A673 (cell line): Measurements from ENCODE around the gene MS4A10. TPM values are rescaled to one million over a fixed set of nuclear protein-coding genes. Genes with fewer than 3 reads are reported as not detected.

Experiments
- BruUV-seq: library from RNA; stranded (reverse); fragments of 400-500 nt; replicated peaks from 2 replicates; lab custom pipeline; 2021; lab: Mats Ljungman, UMichigan
- CTCF ChIA-PET: fragments of 300-600 bp; sonication (Branson Sonifier 250); formaldehyde crosslinking; loops from one replicate; lab custom pipeline; 2022; ENCODE audit warnings: antibody characterized with exemption; lab: Charles Lee
- POLR2A ChIA-PET: fragments of 300-600 bp; sonication (Branson Sonifier 250); formaldehyde crosslinking; loops from one replicate; lab custom pipeline; 2022; ENCODE audit warnings: antibody characterized with exemption; ENCODE audit not compliant: low non-redundant PET; lab: Charles Lee
- DNase-seq: peaks from one replicate; pipeline ENCODE4 v3.0.0-alpha.2; 2015; ENCODE audit warnings: low spot score
- H3K27ac ChIP-seq: fragments of 200-600 bp; sonication (generic); 2 replicates; pipeline ENCODE4 v1.5.1; 2016; ENCODE audit warnings: mixed run types, low read depth, mild to moderate bottlenecking, mixed read lengths, antibody characterized with exemption, low read length; ENCODE audit not compliant: poor library complexity, severe bottlenecking
- H3K27me3 ChIP-seq: fragments of 200-600 bp; sonication (generic); replicated peaks from 2 replicates; pipeline ENCODE4 v1.6.1; 2017; ENCODE audit warnings: mixed run types, low read depth, mild to moderate bottlenecking, mixed read lengths, antibody characterized with exemption, low read length; ENCODE audit not compliant: insufficient read depth, poor library complexity
- H3K36me3 ChIP-seq: fragments of 200-600 bp; sonication (generic); 2 replicates; pipeline ENCODE4 v1.6.1; 2016; ENCODE audit warnings: mixed run types, mild to moderate bottlenecking, mixed read lengths, antibody characterized with exemption, low read length; ENCODE audit not compliant: insufficient read depth, poor library complexity, severe bottlenecking
- H3K4me1 ChIP-seq: fragments of 200-600 bp; sonication (generic); 2 replicates; pipeline ENCODE4 v1.6.1; 2017; ENCODE audit warnings: mixed run types, mild to moderate bottlenecking, mixed read lengths, antibody characterized with exemption, low read length; ENCODE audit not compliant: insufficient read depth, poor library complexity, severe bottlenecking
- H3K4me3 ChIP-seq: fragments of 200-600 bp; sonication (generic); 2 replicates; pipeline ENCODE4 v1.5.1; 2016; ENCODE audit warnings: low read depth, mixed run types, mild to moderate bottlenecking, mixed read lengths, low read length; ENCODE audit not compliant: poor library complexity, severe bottlenecking
- H3K9me3 ChIP-seq: fragments of 200-600 bp; sonication (generic); 2 replicates; pipeline ENCODE4 v1.6.1; 2016; ENCODE audit warnings: mixed run types, low read depth, mild to moderate bottlenecking, mixed read lengths, antibody characterized with exemption, low read length; ENCODE audit not compliant: poor library complexity, severe bottlenecking
- EZH2 ChIP-seq: fragments of 200-600 bp; sonication (generic); IDR thresholded peaks from 2 replicates; pipeline ENCODE4 v1.6.1; 2017; ENCODE audit warnings: borderline replicate concordance, low read depth, mild to moderate bottlenecking, mixed read lengths, antibody characterized with exemption, low read length; ENCODE audit not compliant: poor library complexity, severe bottlenecking
- intact Hi-C: fragments of 100-400 bp; cut with micrococcal nuclease; formaldehyde crosslinking; loops from one replicate; pipeline ENCODE4 v1.10.0; 2022; ENCODE audit not compliant: unreplicated experiment
- total RNA-seq: library from RNA; stranded (reverse); gene quantifications from 2 replicates; pipeline ENCODE4 v1.2.3, GENCODE V29; 2021
- TF ChIP-seq, protein P1 (sequence below): fragments of 300-800, 200-600 bp; sonication (generic); conservative IDR thresholded peaks from 2 replicates; pipeline ENCODE4 v1.5.1; 2017; ENCODE audit warnings: low read depth, mild to moderate bottlenecking, antibody characterized with exemption, low read length, moderate library complexity, mixed read lengths

MS4A10 gene
- total RNA-seq, 1 experiment from 2014 or later: not detected

DNA sequence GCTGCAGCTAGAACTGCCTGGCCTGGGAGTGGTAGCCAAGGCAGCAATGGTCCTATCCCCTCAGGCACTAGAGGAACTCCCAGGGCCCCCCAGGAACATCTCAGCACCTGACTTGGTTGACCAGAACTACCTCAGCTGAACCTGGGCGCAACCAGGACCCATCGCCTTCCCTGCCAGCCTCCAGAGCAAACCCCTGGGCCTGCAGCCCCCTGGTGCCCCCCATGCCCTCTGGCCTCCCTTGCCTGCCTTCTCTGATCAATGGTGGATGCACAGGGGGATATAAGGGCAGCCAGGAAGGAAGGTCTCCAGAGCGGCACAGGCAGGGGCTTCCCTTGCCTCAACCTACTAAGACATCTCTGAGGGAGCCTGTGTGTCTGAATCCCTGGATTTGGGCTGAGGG lies 13.5 kb downstream of the MS4A10 start:
- Histone ChIP-seq H3K27ac (no peak overlapping the region), H3K36me3 (no peaks in the 10 kb centered on the region), H3K4me3 (no peak overlapping the region), H3K27me3 (peaks cover 17% of the 10 kb centered on the region), H3K4me1 (no peaks in the 10 kb centered on the region), H3K9me3 (no peaks in the 10 kb centered on the region)
- TF ChIP-seq, protein P1, sequence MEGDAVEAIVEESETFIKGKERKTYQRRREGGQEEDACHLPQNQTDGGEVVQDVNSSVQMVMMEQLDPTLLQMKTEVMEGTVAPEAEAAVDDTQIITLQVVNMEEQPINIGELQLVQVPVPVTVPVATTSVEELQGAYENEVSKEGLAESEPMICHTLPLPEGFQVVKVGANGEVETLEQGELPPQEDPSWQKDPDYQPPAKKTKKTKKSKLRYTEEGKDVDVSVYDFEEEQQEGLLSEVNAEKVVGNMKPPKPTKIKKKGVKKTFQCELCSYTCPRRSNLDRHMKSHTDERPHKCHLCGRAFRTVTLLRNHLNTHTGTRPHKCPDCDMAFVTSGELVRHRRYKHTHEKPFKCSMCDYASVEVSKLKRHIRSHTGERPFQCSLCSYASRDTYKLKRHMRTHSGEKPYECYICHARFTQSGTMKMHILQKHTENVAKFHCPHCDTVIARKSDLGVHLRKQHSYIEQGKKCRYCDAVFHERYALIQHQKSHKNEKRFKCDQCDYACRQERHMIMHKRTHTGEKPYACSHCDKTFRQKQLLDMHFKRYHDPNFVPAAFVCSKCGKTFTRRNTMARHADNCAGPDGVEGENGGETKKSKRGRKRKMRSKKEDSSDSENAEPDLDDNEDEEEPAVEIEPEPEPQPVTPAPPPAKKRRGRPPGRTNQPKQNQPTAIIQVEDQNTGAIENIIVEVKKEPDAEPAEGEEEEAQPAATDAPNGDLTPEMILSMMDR: no peak
- no peak for TF ChIP-seq EZH2
- ChIA-PET POLR2A (no interaction called here), CTCF (no interaction called here)
- BruUV-seq: no TSS peak
- DNase-seq: no peak
- intact Hi-C loops: no loop called here

DNA sequence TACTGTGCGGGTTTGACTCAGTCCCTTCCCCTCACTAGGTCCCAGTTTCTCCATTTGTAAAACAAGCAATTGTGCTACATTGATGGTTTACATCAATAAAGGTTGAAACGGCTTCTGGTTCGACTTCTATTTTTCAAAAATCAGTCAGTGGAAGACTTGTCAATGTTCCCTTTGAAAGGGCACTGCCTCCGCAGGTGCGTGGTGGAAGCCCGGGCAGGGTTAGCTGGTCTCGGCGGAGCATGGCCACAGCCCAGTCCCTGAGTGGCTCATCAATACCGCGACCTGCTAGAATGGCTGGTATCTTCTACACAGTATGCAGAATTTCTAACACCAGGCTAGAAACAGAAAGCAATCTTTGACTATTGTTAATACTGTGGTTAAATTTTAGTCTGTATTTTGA lies 16.1 kb downstream of the MS4A10 start:
- no peak for DNase-seq
- H3K36me3 ChIP-seq: no peaks in the 10 kb centered on the region
- ChIA-PET CTCF (no interaction called here), POLR2A (interaction anchor here (0.6 kb wide), 1 partner anchor 62 kb away, joined by 3 read pairs; no protein-coding TSS in a partner anchor)
- H3K27ac ChIP-seq: no peak overlapping the region
- no peaks in the 10 kb centered on the region for H3K4me1 ChIP-seq
- BruUV-seq: no TSS peak
- intact Hi-C loops: no loop called here
- H3K4me3 ChIP-seq: no peak overlapping the region
- peaks cover 17% of the 10 kb centered on the region for H3K27me3 ChIP-seq
- TF ChIP-seq EZH2: no peak
- TF ChIP-seq, protein P1: no peak
- H3K9me3 ChIP-seq: no peaks in the 10 kb centered on the region

DNA sequence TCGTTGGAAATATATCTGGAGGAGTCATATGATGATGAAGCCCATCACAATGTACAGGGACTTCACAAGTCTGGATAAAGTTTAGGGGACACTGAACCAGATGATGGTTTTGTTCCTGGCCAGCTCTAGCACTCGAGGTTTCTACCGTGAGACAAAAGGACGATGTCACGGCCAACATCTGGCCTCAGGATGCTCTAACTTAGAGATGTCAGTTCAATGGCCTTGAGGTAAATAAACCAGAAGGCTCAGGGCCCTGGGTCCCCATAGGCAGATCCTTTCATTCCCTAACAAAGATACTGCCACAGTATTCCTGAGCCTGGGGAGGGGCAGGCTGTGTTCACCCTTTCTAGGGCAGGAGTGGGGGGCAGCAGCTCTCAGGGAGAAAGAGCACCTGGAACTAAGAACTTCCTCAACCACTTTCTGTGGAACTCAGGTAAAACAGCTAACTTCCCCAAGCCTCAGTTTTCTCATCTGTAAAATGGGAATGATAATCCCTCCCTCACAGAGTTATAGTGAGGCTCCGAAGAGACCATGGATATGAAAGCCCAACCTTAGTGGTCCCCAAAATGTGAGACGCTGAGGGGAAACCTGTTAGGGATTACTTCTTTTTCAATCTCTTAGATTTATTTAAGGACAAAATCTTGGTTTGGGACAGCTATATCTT lies 18.3 kb downstream of the MS4A10 start:
- Histone ChIP-seq H3K4me3 (no peak overlapping the region), H3K4me1 (no peaks in the 10 kb centered on the region), H3K27ac (no peak overlapping the region), H3K36me3 (no peaks in the 10 kb centered on the region), H3K9me3 (no peaks in the 10 kb centered on the region), H3K27me3 (peaks cover 17% of the 10 kb centered on the region)
- intact Hi-C loops: no loop called here
- no TSS peak for BruUV-seq
- CTCF ChIA-PET: no interaction called here
- no peak for DNase-seq
- POLR2A ChIA-PET: interaction anchor here (0.7 kb wide), 1 partner anchor 113 kb away, joined by 18 read pairs; no protein-coding TSS in a partner anchor
- no peak for TF ChIP-seq EZH2
- TF ChIP-seq, protein P1: no peak
